ENCODE data around the gene OMP.

Gene OMP

DNA sequence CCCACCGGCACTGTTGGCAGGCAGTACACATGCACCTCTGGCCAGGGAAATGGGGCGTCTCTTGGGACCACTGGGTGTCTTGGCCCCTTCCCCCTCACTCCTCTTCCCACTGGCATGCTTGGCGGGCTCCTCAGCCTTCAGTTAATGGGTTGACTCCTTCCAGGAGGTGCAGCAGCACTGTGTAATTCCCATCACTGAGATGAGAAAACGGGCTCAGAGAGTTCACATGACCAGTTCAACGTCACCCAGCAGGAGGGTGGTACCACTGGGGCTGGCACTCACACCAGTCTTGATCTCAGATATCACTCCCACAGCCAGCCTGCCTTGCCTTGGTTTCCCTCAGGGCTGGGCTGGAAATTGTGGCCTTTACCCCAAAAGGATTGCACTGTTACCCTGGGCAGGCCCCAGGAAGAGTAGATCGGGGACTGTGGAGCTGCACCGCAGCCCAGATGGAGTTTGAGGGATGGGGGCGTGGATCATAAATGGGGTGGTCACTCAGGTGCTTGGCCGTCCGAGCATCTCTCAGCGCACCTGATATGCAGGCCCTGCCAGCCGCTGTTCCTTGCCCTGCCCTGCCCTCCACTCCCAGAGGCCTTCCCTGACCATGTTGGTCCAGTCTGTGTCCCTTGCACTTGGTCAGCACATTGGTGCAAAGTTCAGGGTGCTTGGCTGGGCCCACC is 18.9 kb upstream of the OMP start:
- no peak for TF ChIP-seq CTCF (IDR thresholded peaks at IDR 0.05; ENCODE audit: low read depth, low read length)
- no peak for TF ChIP-seq MYC (IDR thresholded peaks at IDR 0.05; ENCODE audit: low read depth, low read length)
- no peak for TF ChIP-seq POLR2A (IDR thresholded peaks at IDR 0.05; ENCODE audit: extremely low read depth, insufficient read length)
- TF ChIP-seq, protein P1, sequence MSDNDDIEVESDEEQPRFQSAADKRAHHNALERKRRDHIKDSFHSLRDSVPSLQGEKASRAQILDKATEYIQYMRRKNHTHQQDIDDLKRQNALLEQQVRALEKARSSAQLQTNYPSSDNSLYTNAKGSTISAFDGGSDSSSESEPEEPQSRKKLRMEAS (IDR thresholded peaks at IDR 0.05; ENCODE audit: low read depth, low read length) = no peak
- no peak for DNase-seq (ENCODE audit: low read depth)

DNA sequence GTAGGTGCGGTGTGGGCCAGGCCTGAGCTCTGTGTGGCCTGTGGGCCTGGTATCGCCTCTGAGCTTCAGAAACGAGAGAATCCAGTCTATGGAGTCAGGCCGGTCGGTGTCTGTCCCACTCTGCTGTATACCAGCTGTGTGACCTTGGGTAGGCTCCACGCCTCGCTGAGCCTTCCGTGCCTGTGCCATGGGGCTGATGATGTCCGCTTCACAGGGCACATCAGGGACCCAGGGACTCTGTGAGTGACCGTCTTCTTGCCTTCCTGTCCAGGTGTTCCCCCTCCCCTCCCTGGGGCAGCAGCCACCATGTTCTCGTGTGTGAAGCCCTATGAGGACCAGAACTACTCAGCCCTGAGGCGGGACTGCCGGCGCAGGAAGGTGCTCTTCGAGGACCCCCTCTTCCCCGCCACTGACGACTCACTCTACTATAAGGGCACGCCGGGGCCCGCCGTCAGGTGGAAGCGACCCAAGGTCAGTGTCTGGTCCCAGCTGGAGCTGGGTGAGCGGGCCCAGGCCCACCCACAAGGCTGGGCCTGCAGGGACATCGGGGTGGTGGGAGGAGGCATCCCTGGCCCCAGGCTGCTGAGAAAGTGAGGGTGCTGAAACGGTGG is 18.0 kb upstream of the OMP start:
- no peak overlapping the region for H3K4me3 ChIP-seq (ENCODE audit: low read depth, low read length)
- no peak for DNase-seq (ENCODE audit: low read depth)
- TF ChIP-seq MYC (IDR thresholded peaks at IDR 0.05; ENCODE audit: low read depth, low read length) (no peak), CTCF (IDR thresholded peaks at IDR 0.05; ENCODE audit: low read depth, low read length) (no peak), POLR2A (IDR thresholded peaks at IDR 0.05; ENCODE audit: extremely low read depth, insufficient read length) (no peak)
- TF ChIP-seq, protein P1 (IDR thresholded peaks at IDR 0.05; ENCODE audit: low read depth, low read length) = no peak

More for the DNA sequence above, 18.9 kb upstream of the OMP start:
- H3K4me3 ChIP-seq (ENCODE audit: low read depth, low read length) = no peak overlapping the region

- H3K4me3 ChIP-seq (ENCODE audit: low read depth, low read length) = no peak overlapping the region
- DNase-seq (ENCODE audit: low read depth) = no peak
- TF ChIP-seq POLR2A (IDR thresholded peaks at IDR 0.05; ENCODE audit: extremely low read depth, insufficient read length) (no peak), CTCF (IDR thresholded peaks at IDR 0.05; ENCODE audit: low read depth, low read length) (no peak), MYC (IDR thresholded peaks at IDR 0.05; ENCODE audit: low read depth, low read length) (no peak)
- TF ChIP-seq, protein P1 (IDR thresholded peaks at IDR 0.05; ENCODE audit: low read depth, low read length) = no peak
Measured at GRCh38 chr11:77085652-77086051, 17.0 kb upstream of the OMP start.

DNA sequence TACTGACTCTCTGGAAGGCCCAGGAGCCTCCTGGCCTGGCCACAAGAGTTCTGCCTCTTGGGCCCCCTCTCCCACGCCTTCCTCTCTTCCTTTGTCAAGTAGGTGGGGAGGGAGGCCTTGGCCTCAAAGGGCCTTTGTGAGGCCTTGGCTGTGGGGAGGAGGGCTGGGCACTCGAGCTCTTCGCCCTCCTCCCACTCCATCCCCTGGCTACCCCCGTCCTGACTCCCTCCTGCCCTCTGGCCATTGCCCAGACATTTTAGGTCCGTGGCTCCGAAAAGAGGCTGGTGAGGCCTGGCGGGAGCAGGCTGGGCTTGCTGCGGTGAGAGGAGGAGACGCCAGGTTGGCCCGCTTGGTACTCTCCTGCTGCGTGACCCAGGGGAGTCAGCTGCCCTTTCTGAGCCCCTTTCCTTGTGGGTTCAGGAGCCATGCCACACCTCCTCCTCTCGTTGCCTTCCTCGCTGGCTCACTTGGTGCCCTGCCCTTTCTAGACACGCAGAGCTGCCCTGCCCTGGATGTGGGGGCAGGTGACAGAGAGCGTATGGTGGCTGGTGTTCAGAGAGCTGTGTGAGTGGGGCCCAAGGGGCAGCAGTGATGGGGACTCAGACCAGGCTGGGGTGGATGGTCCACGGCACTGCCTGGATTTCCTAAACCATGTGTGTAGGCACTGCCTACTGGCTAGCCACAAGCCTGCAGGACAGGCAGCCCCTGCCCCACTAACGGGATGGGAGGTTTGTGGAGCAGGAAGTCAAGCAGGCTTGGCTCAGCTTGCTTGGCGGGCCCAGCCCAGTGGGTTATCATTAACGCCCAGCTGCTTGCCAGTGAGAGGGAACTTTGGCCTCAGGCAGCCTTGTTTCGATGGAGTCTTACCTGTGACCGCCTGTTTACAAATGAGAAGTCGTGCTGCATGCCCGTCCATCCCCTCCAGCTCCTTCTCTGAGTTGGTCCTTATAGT is 15.8 kb upstream of the OMP start:
- no peak for DNase-seq (ENCODE audit: low read depth)
- no peak for TF ChIP-seq CTCF (IDR thresholded peaks at IDR 0.05; ENCODE audit: low read depth, low read length)
- TF ChIP-seq, protein P1 (IDR thresholded peaks at IDR 0.05; ENCODE audit: low read depth, low read length) = no peak
- TF ChIP-seq MYC (IDR thresholded peaks at IDR 0.05; ENCODE audit: low read depth, low read length) = no peak
- TF ChIP-seq POLR2A (IDR thresholded peaks at IDR 0.05; ENCODE audit: extremely low read depth, insufficient read length) = no peak
- H3K4me3 ChIP-seq (ENCODE audit: low read depth, low read length) = no peak overlapping the region

DNA sequence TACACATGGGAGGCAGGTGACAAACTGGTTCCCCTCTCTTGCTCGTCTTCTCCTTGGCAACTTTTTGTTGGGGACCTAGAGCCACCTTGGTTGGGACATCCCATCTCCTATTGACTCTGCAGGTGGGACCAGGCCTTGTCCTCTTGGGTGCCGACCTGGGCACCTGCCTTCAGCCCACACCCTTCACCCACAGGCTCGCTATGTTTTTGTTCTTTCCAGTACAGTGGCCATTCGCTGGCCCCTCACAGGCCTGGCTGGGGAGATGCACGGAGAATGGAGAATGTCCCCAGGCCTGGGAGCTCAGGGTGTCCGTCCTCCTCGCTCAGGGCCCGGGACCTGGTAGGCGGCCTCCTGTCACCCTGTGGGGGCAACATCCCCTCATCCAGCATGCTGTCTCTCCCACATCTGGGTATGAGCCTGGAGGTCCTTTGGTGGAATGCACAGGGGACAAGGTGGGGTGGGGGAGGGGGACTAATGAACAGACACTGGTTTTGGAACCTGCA is 14.9 kb upstream of the OMP start:
- TF ChIP-seq MYC (IDR thresholded peaks at IDR 0.05; ENCODE audit: low read depth, low read length) = no peak
- TF ChIP-seq, protein P1 (IDR thresholded peaks at IDR 0.05; ENCODE audit: low read depth, low read length) = no peak
- no peak for TF ChIP-seq POLR2A (IDR thresholded peaks at IDR 0.05; ENCODE audit: extremely low read depth, insufficient read length)
- TF ChIP-seq CTCF (IDR thresholded peaks at IDR 0.05; ENCODE audit: low read depth, low read length) = no peak

More for the DNA sequence above, 14.9 kb upstream of the OMP start:
- H3K4me3 ChIP-seq (ENCODE audit: low read depth, low read length) = no peak overlapping the region
- DNase-seq (ENCODE audit: low read depth) = no peak
